Endothelial cell of umbilical vein (primary cell): ENCODE measurements around the gene NDP. TPM values are rescaled to one million over a fixed set of nuclear protein-coding genes. Genes with fewer than 3 reads are reported as not detected.

ENCODE experiments used
- BruUV-seq: library from RNA; stranded (reverse); fragments of 400-500 nt; replicated peaks from 2 replicates; lab custom pipeline; 2021; lab: Mats Ljungman, UMichigan
- CTCF ChIA-PET: fragments of 300-600, 350-600 bp; sonication (Branson Sonifier 250); formaldehyde crosslinking; loops from one replicate; lab custom pipeline; 2021; ENCODE audit warnings: antibody characterized with exemption, inconsistent platforms; lab: Charles Lee
- POLR2A ChIA-PET: fragments of 300-600, 350-600 bp; sonication (Branson Sonifier 250); formaldehyde crosslinking; loops from one replicate; lab custom pipeline; 2021; ENCODE audit warnings: antibody characterized with exemption, inconsistent platforms; lab: Charles Lee
- DNase-seq: peaks from one replicate; pipeline ENCODE4 v3.0.0-alpha.2; 2011; ENCODE audit warnings: low read depth, low spot score
- FAIRE-seq: peaks from 2 replicates; lab custom pipeline; 2011; peaks lifted over from hg19 to GRCh38; lab: Jason Lieb, UNC
- H2AFZ ChIP-seq: 2 replicates; pipeline ENCODE4 v1.6.0; 2012; ENCODE audit warnings: low read depth, low read length, control low read depth, inconsistent platforms
- H3K27ac ChIP-seq: 2 replicates; pipeline ENCODE4 v1.5.1; 2011; ENCODE audit warnings: low read depth, mild to moderate bottlenecking, control low read depth, low read length, moderate library complexity; ENCODE audit not compliant: insufficient read depth
- H3K27me3 ChIP-seq, 2 experiments: 2 replicates each; pipeline versions ENCODE4 v1.6.0 to v1.6.1; 2011; ENCODE audit warnings: low read length in 2 of 2, mixed read lengths in 1 of 2; ENCODE audit not compliant: control insufficient read depth in 2 of 2, insufficient read depth in 2 of 2
- H3K36me3 ChIP-seq, 2 experiments: 2 replicates in 1 of 2; 3 replicates in 1 of 2; pipeline ENCODE4 v1.5.1; 2011; ENCODE audit warnings: low read length in 2 of 2, mild to moderate bottlenecking in 1 of 2, moderate library complexity in 1 of 2; ENCODE audit not compliant: control insufficient read depth in 2 of 2, insufficient read depth in 2 of 2; ENCODE audit errors: extremely low read depth in 1 of 2
- H3K4me1 ChIP-seq: 3 replicates; pipeline ENCODE4 v1.5.1; 2011; ENCODE audit warnings: mild to moderate bottlenecking, low read length; ENCODE audit not compliant: control insufficient read depth, insufficient read depth; ENCODE audit errors: extremely low read depth
- H3K4me2 ChIP-seq: 2 replicates; pipeline ENCODE4 v1.6.1; 2011; ENCODE audit warnings: low read length, control low read depth, mixed read lengths; ENCODE audit not compliant: insufficient read depth
- H3K4me3 ChIP-seq, 3 experiments: fragments of 200-600 bp in 1 of 3; sonication (generic), shearing (Covaris generic) in 1 of 3; replicated peaks in 1 of 3; 2 replicates each; pipeline ENCODE4 v1.5.1; 2011 to 2016; ENCODE audit warnings: control low read depth in 3 of 3, low read length in 3 of 3, mild to moderate bottlenecking in 2 of 3, inconsistent platforms in 1 of 3, low read depth in 1 of 3, moderate library complexity in 1 of 3; ENCODE audit not compliant: insufficient read depth in 1 of 3
- H3K79me2 ChIP-seq: 2 replicates; pipeline ENCODE4 v1.6.0; 2012; ENCODE audit warnings: low read length, inconsistent platforms; ENCODE audit not compliant: control insufficient read depth, insufficient read depth
- H3K9ac ChIP-seq: replicated peaks from 2 replicates; pipeline ENCODE3; 2011; ENCODE audit warnings: low read length, control low read depth; ENCODE audit not compliant: insufficient read depth; ENCODE audit errors: extremely low read depth
- H3K9me1 ChIP-seq: replicated peaks from 3 replicates; pipeline ENCODE4 v1.6.0; 2011; ENCODE audit warnings: mild to moderate bottlenecking, low read length; ENCODE audit not compliant: control insufficient read depth, insufficient read depth; ENCODE audit errors: extremely low read depth
- H3K9me3 ChIP-seq: replicated peaks from 2 replicates; pipeline ENCODE4 v1.5.1; 2012; ENCODE audit warnings: low read length, inconsistent platforms; ENCODE audit not compliant: control insufficient read depth, insufficient read depth
- H4K20me1 ChIP-seq: replicated peaks from 2 replicates; pipeline ENCODE3; 2011; ENCODE audit warnings: mild to moderate bottlenecking, low read length; ENCODE audit not compliant: control insufficient read depth, insufficient read depth; ENCODE audit errors: extremely low read depth
- EZH2 ChIP-seq: IDR thresholded peaks from 2 replicates; pipeline ENCODE4 v1.6.1; 2012; ENCODE audit warnings: borderline replicate concordance, low read depth, mild to moderate bottlenecking, moderate library complexity, low read length, inconsistent platforms; ENCODE audit not compliant: severe bottlenecking
- FOS ChIP-seq: IDR thresholded peaks from 2 replicates; pipeline ENCODE4 v1.6.1; 2011; ENCODE audit warnings: mild to moderate bottlenecking, low read length, moderate library complexity, borderline replicate concordance; ENCODE audit not compliant: insufficient read depth
- GATA2 ChIP-seq: IDR thresholded peaks from 2 replicates; pipeline ENCODE4 v1.7.0; 2011; ENCODE audit warnings: low read depth, mild to moderate bottlenecking, moderate library complexity, mixed read lengths, low read length; ENCODE audit not compliant: insufficient read length, insufficient read depth
- JUN ChIP-seq: IDR thresholded peaks from 2 replicates; pipeline ENCODE4 v1.6.1; 2011; ENCODE audit warnings: borderline replicate concordance, low read depth; ENCODE audit not compliant: insufficient read length, insufficient read depth
- MYC ChIP-seq: IDR thresholded peaks from one replicate; pipeline ENCODE4 v1.6.1; 2011; ENCODE audit warnings: mild to moderate bottlenecking, low read depth, low read length
- POLR2A ChIP-seq: IDR thresholded peaks from 2 replicates; pipeline ENCODE4 v1.6.1; 2012; ENCODE audit warnings: low read depth, mild to moderate bottlenecking, control low read depth, low read length
- POLR2AphosphoS5 ChIP-seq: IDR thresholded peaks from 2 replicates; pipeline ENCODE4 v1.6.1; 2012; ENCODE audit warnings: low read depth, mild to moderate bottlenecking, control low read depth, low read length, moderate library complexity; ENCODE audit not compliant: insufficient read depth
- dilution Hi-C: fragments of 300-500 bp; cut with MboI; formaldehyde crosslinking; loops from one replicate; pipeline ENCODE4 v1.15.0; 2019; ENCODE audit warnings: low sequenced_read_pairs; ENCODE audit not compliant: extremely low pct_ligation_motif_present
- intact Hi-C: fragments of 100-400 bp; cut with micrococcal nuclease; formaldehyde crosslinking; loops from one replicate; pipeline ENCODE4 v1.10.0; 2022
- polyA plus RNA-seq, 4 experiments: library from polyadenylated mRNA; depleted of rRNA in 3 of 4; stranded (reverse) in 3 of 4; unstranded in 1 of 4; fragments of >200 nt; gene quantifications; 2 replicates each; pipeline versions ENCODE4 v1.2.1 to v1.2.3, GENCODE V29; 2011 to 2012; ENCODE audit warnings: missing spikeins in 1 of 4
- total RNA-seq: library from RNA; stranded (reverse); gene quantifications from 2 replicates; pipeline ENCODE4 v1.2.3, GENCODE V29; 2021
- TF ChIP-seq, protein P1 (sequence below), 2 donors: IDR thresholded peaks; 1 replicate in 1 of 2; 2 replicates in 1 of 2; pipeline ENCODE4 v1.5.1; 2011; ENCODE audit warnings: low read length in 2 of 2, mild to moderate bottlenecking in 2 of 2, moderate library complexity in 2 of 2, control low read depth in 1 of 2, inconsistent platforms in 1 of 2, low read depth in 1 of 2; ENCODE audit not compliant: insufficient read depth in 1 of 2; ENCODE audit errors: extremely low read depth in 1 of 2
- TF ChIP-seq, protein P2 (sequence below): IDR thresholded peaks from 2 replicates; pipeline ENCODE4 v1.6.1; 2011; ENCODE audit not compliant: insufficient read depth, insufficient read length

The NDP gene
- total and polyA plus RNA-seq, 2 donors (not counting 3 experiments of a cell fraction or from before 2014, with no cell fraction given): 0.58 to 0.60 TPM

DNA sequence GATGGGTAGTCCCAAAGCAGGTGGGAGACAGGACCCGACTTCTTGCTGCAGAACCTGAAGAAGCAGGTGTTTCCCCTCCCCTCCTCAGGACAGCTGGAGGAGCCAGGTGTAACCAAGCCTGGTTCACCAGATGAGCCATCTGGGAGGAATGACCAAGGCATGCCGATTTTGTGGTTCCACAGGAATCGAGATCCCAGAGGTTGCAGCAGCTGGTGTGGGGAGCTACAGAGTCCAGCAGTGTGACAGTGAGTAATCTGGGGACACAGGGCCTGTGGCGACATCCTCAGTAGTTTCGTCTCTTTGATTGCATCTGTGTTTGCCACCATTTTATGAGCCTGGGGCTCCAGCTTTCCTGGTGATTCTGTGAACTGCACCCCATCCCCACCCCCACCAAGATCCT, 2.6 kb upstream of the NDP start:
- no peaks in the 10 kb centered on the region for H3K36me3 ChIP-seq
- H3K9ac ChIP-seq: no peak overlapping the region
- TF ChIP-seq MYC: no peak
- TF ChIP-seq FOS: no peak
- TF ChIP-seq, protein P1, sequence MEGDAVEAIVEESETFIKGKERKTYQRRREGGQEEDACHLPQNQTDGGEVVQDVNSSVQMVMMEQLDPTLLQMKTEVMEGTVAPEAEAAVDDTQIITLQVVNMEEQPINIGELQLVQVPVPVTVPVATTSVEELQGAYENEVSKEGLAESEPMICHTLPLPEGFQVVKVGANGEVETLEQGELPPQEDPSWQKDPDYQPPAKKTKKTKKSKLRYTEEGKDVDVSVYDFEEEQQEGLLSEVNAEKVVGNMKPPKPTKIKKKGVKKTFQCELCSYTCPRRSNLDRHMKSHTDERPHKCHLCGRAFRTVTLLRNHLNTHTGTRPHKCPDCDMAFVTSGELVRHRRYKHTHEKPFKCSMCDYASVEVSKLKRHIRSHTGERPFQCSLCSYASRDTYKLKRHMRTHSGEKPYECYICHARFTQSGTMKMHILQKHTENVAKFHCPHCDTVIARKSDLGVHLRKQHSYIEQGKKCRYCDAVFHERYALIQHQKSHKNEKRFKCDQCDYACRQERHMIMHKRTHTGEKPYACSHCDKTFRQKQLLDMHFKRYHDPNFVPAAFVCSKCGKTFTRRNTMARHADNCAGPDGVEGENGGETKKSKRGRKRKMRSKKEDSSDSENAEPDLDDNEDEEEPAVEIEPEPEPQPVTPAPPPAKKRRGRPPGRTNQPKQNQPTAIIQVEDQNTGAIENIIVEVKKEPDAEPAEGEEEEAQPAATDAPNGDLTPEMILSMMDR (IDR thresholded peaks at IDR 0.05; ENCODE audit: extremely low read depth in 1 of 2, insufficient read depth in 1 of 2, low read depth in 1 of 2, low read length in 2 of 2): no peak
- TF ChIP-seq JUN: no peak
- no peak for TF ChIP-seq EZH2
- TF ChIP-seq GATA2: no peak
- TF ChIP-seq POLR2A: no peak
- TF ChIP-seq, protein P2, sequence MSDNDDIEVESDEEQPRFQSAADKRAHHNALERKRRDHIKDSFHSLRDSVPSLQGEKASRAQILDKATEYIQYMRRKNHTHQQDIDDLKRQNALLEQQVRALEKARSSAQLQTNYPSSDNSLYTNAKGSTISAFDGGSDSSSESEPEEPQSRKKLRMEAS: no peak
- TF ChIP-seq POLR2AphosphoS5: no peak
- DNase-seq: no peak
- intact Hi-C loops: loop anchor here (10.0 kb wide), 1 partner anchor 899 kb away; the partner anchor contains the start of gene KDM6A
- no peaks in the 10 kb centered on the region for H3K9me1 ChIP-seq
- no peaks in the 10 kb centered on the region for H4K20me1 ChIP-seq
- H3K27ac ChIP-seq: no peak overlapping the region
- no peaks in the 10 kb centered on the region for H3K27me3 ChIP-seq
- no peaks in the 10 kb centered on the region for H3K9me3 ChIP-seq
- FAIRE-seq: no peak
- no peaks in the 10 kb centered on the region for H3K79me2 ChIP-seq
- peaks cover 12% of the 10 kb centered on the region for H3K4me1 ChIP-seq
- no TSS peak for BruUV-seq
- H2AFZ ChIP-seq: no peak overlapping the region
- dilution Hi-C loops: no loop called here
- CTCF ChIA-PET: no interaction called here
- POLR2A ChIA-PET: no interaction called here
- no peak overlapping the region for H3K4me3 ChIP-seq
- no peak overlapping the region for H3K4me2 ChIP-seq
